H1 (cell line): ENCODE results near the gene MITF. TPM values are rescaled to one million over a fixed set of nuclear protein-coding genes. Genes with fewer than 3 reads are reported as not detected.

ENCODE experiments used
- CTCF ChIA-PET: fragments of 300-600 bp; sonication (Branson Sonifier 250); formaldehyde crosslinking; loops from one replicate; lab custom pipeline; 2021; ENCODE audit not compliant: partially characterized antibody; lab: Charles Lee
- POLR2A ChIA-PET: fragments of 300-600 bp; sonication (Branson Sonifier 250); formaldehyde crosslinking; loops from one replicate; lab custom pipeline; 2021; ENCODE audit warnings: inconsistent platforms; ENCODE audit not compliant: partially characterized antibody; lab: Charles Lee
- DNase-seq, 2 experiments: peaks; one replicate each; pipeline versions ENCODE4 v3.0.0 to v3.0.0-alpha.2; 2010 to 2022; ENCODE audit warnings: low spot score in 2 of 2, low read depth in 1 of 2, mixed read lengths in 1 of 2
- FAIRE-seq: peaks from 2 replicates; lab custom pipeline; 2011; peaks lifted over from hg19 to GRCh38; lab: Jason Lieb, UNC
- H2AFZ ChIP-seq: 2 replicates; pipeline ENCODE4 v1.8.1; 2012; ENCODE audit warnings: low read length, inconsistent platforms
- H2AK5ac ChIP-seq: 2 replicates; pipeline ENCODE4 v1.6.1; 2013; ENCODE audit warnings: low read depth, low read length
- H2BK120ac ChIP-seq: replicated peaks from 2 replicates; pipeline ENCODE3; 2013; ENCODE audit warnings: low read depth, low read length, inconsistent platforms
- H2BK12ac ChIP-seq: 2 replicates; pipeline ENCODE4 v1.6.1; 2013; ENCODE audit warnings: low read depth, low read length
- H2BK15ac ChIP-seq: 2 replicates; pipeline ENCODE4 v1.6.1; 2013; ENCODE audit warnings: low read length
- H2BK20ac ChIP-seq: 2 replicates; pipeline ENCODE4 v1.6.1; 2013; ENCODE audit warnings: low read length
- H2BK5ac ChIP-seq: 2 replicates; pipeline ENCODE4 v1.6.1; 2013; ENCODE audit warnings: low read depth, low read length
- H3K14ac ChIP-seq: 2 replicates; pipeline ENCODE4 v1.6.1; 2013; ENCODE audit warnings: inconsistent platforms; ENCODE audit not compliant: insufficient read length
- H3K18ac ChIP-seq: 2 replicates; pipeline ENCODE4 v1.6.1; 2013; ENCODE audit warnings: low read length; ENCODE audit errors: extremely low read depth
- H3K23ac ChIP-seq: 2 replicates; pipeline ENCODE4 v1.6.1; 2013; ENCODE audit warnings: inconsistent platforms; ENCODE audit not compliant: insufficient read length
- H3K23me2 ChIP-seq: 2 replicates; pipeline ENCODE4 v1.6.1; 2013; ENCODE audit warnings: low read depth, low read length
- H3K27ac ChIP-seq: 2 replicates; pipeline ENCODE4 v1.6.1; 2011; ENCODE audit warnings: low read depth, low read length, inconsistent platforms
- H3K27me3 ChIP-seq, 4 experiments: replicated peaks in 1 of 4; 1 replicate in 1 of 4; 2 replicates in 3 of 4; pipeline versions ENCODE4 v1.6.1 to v1.8.1; 2011 to 2013; ENCODE audit warnings: low read length in 3 of 4, mild to moderate bottlenecking in 3 of 4, inconsistent platforms in 2 of 4, mixed read lengths in 2 of 4, moderate library complexity in 1 of 4; ENCODE audit not compliant: control insufficient read depth in 3 of 4, insufficient read depth in 3 of 4; ENCODE audit errors: extremely low read depth in 1 of 4
- H3K36me3 ChIP-seq, 4 experiments: 2 replicates each; pipeline versions ENCODE4 v1.6.1 to v1.8.1; 2011 to 2013; ENCODE audit warnings: mild to moderate bottlenecking in 4 of 4, low read length in 3 of 4, moderate library complexity in 2 of 4, control low read depth in 1 of 4, inconsistent platforms in 1 of 4; ENCODE audit not compliant: insufficient read depth in 4 of 4, control insufficient read depth in 2 of 4
- H3K4ac ChIP-seq: replicated peaks from 2 replicates; pipeline ENCODE3; 2013; ENCODE audit warnings: low read length, low read depth, mixed read lengths, inconsistent platforms; ENCODE audit not compliant: insufficient read length
- H3K4me1 ChIP-seq, 4 experiments: replicated peaks in 1 of 4; 1 replicate in 1 of 4; 2 replicates in 3 of 4; pipeline versions ENCODE4 v1.6.1 to v1.8.1; 2011 to 2013; ENCODE audit warnings: low read length in 3 of 4, inconsistent platforms in 2 of 4, mixed read lengths in 1 of 4; ENCODE audit not compliant: insufficient read depth in 4 of 4, control insufficient read depth in 3 of 4
- H3K4me2 ChIP-seq, 2 experiments: 2 replicates each; pipeline versions ENCODE4 v1.6.1 to v1.8.1; 2011 to 2013; ENCODE audit warnings: low read depth in 2 of 2, low read length in 2 of 2, control low read depth in 1 of 2, inconsistent platforms in 1 of 2, mild to moderate bottlenecking in 1 of 2; ENCODE audit not compliant: insufficient read depth in 1 of 2
- H3K4me3 ChIP-seq, 4 experiments: fragments of 200-600, 300-600 bp in 1 of 4; sonication (generic), shearing (Covaris generic), sonication (Bioruptor Twin) in 1 of 4; 2 replicates each; pipeline versions ENCODE4 v1.5.1 to v1.8.1; 2011 to 2016; ENCODE audit warnings: low read length in 4 of 4, low read depth in 3 of 4, control low read depth in 2 of 4, inconsistent platforms in 2 of 4, mild to moderate bottlenecking in 2 of 4, mixed read lengths in 1 of 4, moderate library complexity in 1 of 4; ENCODE audit not compliant: insufficient read depth in 2 of 4; ENCODE audit errors: extremely low read depth in 1 of 4
- H3K56ac ChIP-seq: replicated peaks from 2 replicates; pipeline ENCODE3; 2013; ENCODE audit warnings: low read depth, mild to moderate bottlenecking, mixed read lengths, low read length, inconsistent platforms; ENCODE audit not compliant: insufficient read length
- H3K79me1 ChIP-seq: 2 replicates; pipeline ENCODE4 v1.6.1; 2013; ENCODE audit warnings: low read depth, low read length, control low read depth
- H3K79me2 ChIP-seq, 2 experiments: 2 replicates each; pipeline versions ENCODE4 v1.6.1 to v1.8.1; 2012 to 2013; ENCODE audit warnings: low read length in 2 of 2, mild to moderate bottlenecking in 2 of 2, inconsistent platforms in 1 of 2; ENCODE audit not compliant: insufficient read depth in 2 of 2, control insufficient read depth in 1 of 2
- H3K9ac ChIP-seq, 4 experiments: replicated peaks in 1 of 4; 1 replicate in 1 of 4; 2 replicates in 3 of 4; pipeline versions ENCODE4 v1.6.1 to v1.8.1; 2011 to 2013; ENCODE audit warnings: low read depth in 3 of 4, low read length in 3 of 4, control low read depth in 2 of 4, mild to moderate bottlenecking in 2 of 4, moderate library complexity in 2 of 4, inconsistent platforms in 1 of 4; ENCODE audit errors: extremely low read depth in 1 of 4
- H3K9me3 ChIP-seq, 2 experiments: 2 replicates each; pipeline versions ENCODE4 v1.6.1 to v1.8.1; 2012 to 2013; ENCODE audit warnings: mild to moderate bottlenecking in 2 of 2, moderate library complexity in 2 of 2, control low read depth in 1 of 2, inconsistent platforms in 1 of 2, low read depth in 1 of 2, low read length in 1 of 2, mixed read lengths in 1 of 2; ENCODE audit not compliant: insufficient read depth in 2 of 2
- H4K20me1 ChIP-seq, 2 experiments: replicated peaks in 1 of 2; 2 replicates each; pipeline versions ENCODE3 to v1.8.1; 2011 to 2013; ENCODE audit warnings: inconsistent platforms in 2 of 2, low read length in 2 of 2, mild to moderate bottlenecking in 1 of 2; ENCODE audit not compliant: insufficient read depth in 2 of 2, control insufficient read depth in 1 of 2
- H4K5ac ChIP-seq: 2 replicates; pipeline ENCODE4 v1.6.1; 2013; ENCODE audit warnings: low read length, low read depth, mixed read lengths, inconsistent platforms; ENCODE audit not compliant: insufficient read length
- H4K8ac ChIP-seq: 2 replicates; pipeline ENCODE4 v1.8.0; 2013; ENCODE audit warnings: mild to moderate bottlenecking, moderate library complexity, low read length, inconsistent platforms; ENCODE audit not compliant: insufficient read depth; ENCODE audit errors: extremely low read depth
- H4K91ac ChIP-seq: replicated peaks from 2 replicates; pipeline ENCODE3; 2013; ENCODE audit warnings: low read length, mixed read lengths, inconsistent platforms; ENCODE audit not compliant: insufficient read length
- GTF2F1 ChIP-seq: IDR thresholded peaks from 2 replicates; pipeline ENCODE4 v1.6.1; 2012; ENCODE audit warnings: low read depth, low read length, improper control_type of control experiment, borderline replicate concordance
- POLR2A ChIP-seq, 2 experiments: IDR thresholded peaks; 1 replicate in 1 of 2; 2 replicates in 1 of 2; pipeline ENCODE4 v1.6.1; 2011; ENCODE audit warnings: low read depth in 2 of 2, low read length in 2 of 2, mild to moderate bottlenecking in 2 of 2; ENCODE audit errors: control extremely low read depth in 1 of 2
- SIN3A ChIP-seq, 2 experiments: IDR thresholded peaks in 1 of 2; conservative IDR thresholded peaks in 1 of 2; 2 replicates each; pipeline ENCODE4 v1.6.1; 2011 to 2012; ENCODE audit warnings: low read length in 2 of 2, improper control_type of control experiment in 1 of 2, low read depth in 1 of 2, mild to moderate bottlenecking in 1 of 2
- SIRT6 ChIP-seq: IDR thresholded peaks from one replicate; pipeline ENCODE4 v1.7.1; 2012; ENCODE audit warnings: low read length, inconsistent platforms
- SP2 ChIP-seq: IDR thresholded peaks from 2 replicates; pipeline ENCODE4 v1.6.1; 2012; ENCODE audit warnings: mild to moderate bottlenecking, low read length, inconsistent platforms
- WGBS, 2 experiments: shearing (Covaris generic) in 1 of 2; methylation state at CpG; one replicate each; pipeline versions ENCODE4 v1.1.6 to v1.1.7; 2013 to 2015; ENCODE audit warnings: low lambda C conversion rate in 2 of 2, mixed read lengths in 2 of 2, inconsistent platforms in 1 of 2, low coverage in 1 of 2, missing lambda C conversion rate in 1 of 2; ENCODE audit not compliant: insufficient replicate concordance in 2 of 2, insufficient coverage in 1 of 2, insufficient read length in 1 of 2; ENCODE audit errors: extremely low coverage in 1 of 2, missing lambda C conversion rate in 1 of 2; 5-methylcytosine and 5-hydroxymethylcytosine counted together
- polyA plus RNA-seq, 7 experiments: library from polyadenylated mRNA; depleted of rRNA in 3 of 7; stranded (reverse) in 5 of 7; unstranded in 2 of 7; fragments of >200 nt in 5 of 7; fragments of 200-250 nt in 2 of 7; gene quantifications; 1 replicate in 5 of 7; 2 replicates in 1 of 7; 4 replicates in 1 of 7; pipeline versions ENCODE4 v1.2.1 to v1.2.3, GENCODE V29; 2011 to 2013; ENCODE audit warnings: missing spikeins in 2 of 7, mixed read lengths in 2 of 7
- total RNA-seq: library from RNA; stranded (reverse); fragmentation: NEBNext Ultra II Directional; extraction: Animal tissue kit (Norgen Biotek cat#: 25700); gene quantifications from 2 replicates; pipeline ENCODE4 v1.2.1, GENCODE V29; 2021

MITF gene
- total and polyA plus RNA-seq, 2 of the 8 experiments (the other 6 are each of a cell fraction or from before 2014, with no cell fraction given) = 0.53 to 1.4 TPM

DNA sequence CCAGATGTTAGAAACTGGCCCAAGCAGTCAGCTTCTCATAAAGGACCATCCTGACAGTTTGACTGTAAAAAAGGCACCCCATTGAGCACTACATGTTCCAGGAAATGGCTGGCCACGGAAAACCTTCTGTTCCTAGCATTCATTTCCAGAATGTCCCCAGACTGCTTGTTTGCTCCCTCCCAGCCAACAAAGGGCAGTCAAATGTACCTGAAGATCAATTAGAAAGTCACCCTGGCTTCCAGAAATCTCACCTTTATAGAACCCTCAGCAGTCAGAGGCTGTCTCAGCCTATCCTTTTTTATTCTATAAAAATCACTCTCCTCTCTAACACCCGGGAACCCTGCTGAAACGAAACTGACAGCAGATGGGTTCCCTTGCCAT lies 259.5 kb downstream of the MITF start:
- CTCF ChIA-PET = interaction anchor here (0.5 kb wide), 1 partner anchor 73 kb away, joined by 3 read pairs; no protein-coding TSS in a partner anchor
- H2BK12ac ChIP-seq = no peak overlapping the region
- no peak overlapping the region for H2BK20ac ChIP-seq
- no peak overlapping the region for H2BK5ac ChIP-seq
- no peaks in the 10 kb centered on the region for H3K27me3 ChIP-seq
- 67% methylated on average over 3 of the region's 3 CpGs; no CpG with 5 or more reads in 1 of the 2 experiments for WGBS, 2 experiments
- H3K14ac ChIP-seq = no peak overlapping the region
- no peak overlapping the region for H3K4me3 ChIP-seq
- H3K9ac ChIP-seq = no peak overlapping the region
- no peak for FAIRE-seq
- no peak overlapping the region for H3K4me2 ChIP-seq
- TF ChIP-seq GTF2F1 (no peak), SIN3A (conservative IDR thresholded peaks at IDR 0.05 in 1 of 2, IDR thresholded peaks at IDR 0.05 in 1 of 2; ENCODE audit: low read depth in 1 of 2, low read length in 2 of 2) (no peak), SP2 (no peak), POLR2A (IDR thresholded peaks at IDR 0.05; ENCODE audit: control extremely low read depth in 1 of 2, low read depth in 2 of 2, low read length in 2 of 2) (no peak), SIRT6 (no peak)
- H3K27ac ChIP-seq = no peak overlapping the region
- H4K20me1 ChIP-seq = no peaks in the 10 kb centered on the region
- H3K36me3 ChIP-seq = no peaks in the 10 kb centered on the region
- POLR2A ChIA-PET = no interaction called here
- no peak overlapping the region for H2AK5ac ChIP-seq
- no peak overlapping the region for H3K18ac ChIP-seq
- DNase-seq = no peak
- H3K79me1 ChIP-seq = no peaks in the 10 kb centered on the region
- H3K79me2 ChIP-seq = no peaks in the 10 kb centered on the region
- no peaks in the 10 kb centered on the region for H3K23me2 ChIP-seq
- no peak overlapping the region for H3K4ac ChIP-seq
- no peak overlapping the region for H2BK120ac ChIP-seq
- H4K5ac ChIP-seq = no peak overlapping the region
- H3K56ac ChIP-seq = no peak overlapping the region
- no peak overlapping the region for H3K23ac ChIP-seq
- H4K8ac ChIP-seq = no peak overlapping the region
- no peak overlapping the region for H2BK15ac ChIP-seq
- H2AFZ ChIP-seq = no peak overlapping the region
- H4K91ac ChIP-seq = no peak overlapping the region
- H3K4me1 ChIP-seq = peaks cover 0 to 3% (median 0%) of the 10 kb centered on the region in 4 experiments; a peak in 1 of 7 replicates
- H3K9me3 ChIP-seq = no peaks in the 10 kb centered on the region
